ENCODE data around the gene ARRDC4. TPM values are rescaled to one million over a fixed set of nuclear protein-coding genes. Genes with fewer than 3 reads are reported as not detected.

ARRDC4 gene
- total RNA-seq, 4 donors from 2014 or later, result 20.9 to 50.6 (median 33.5) TPM

DNA sequence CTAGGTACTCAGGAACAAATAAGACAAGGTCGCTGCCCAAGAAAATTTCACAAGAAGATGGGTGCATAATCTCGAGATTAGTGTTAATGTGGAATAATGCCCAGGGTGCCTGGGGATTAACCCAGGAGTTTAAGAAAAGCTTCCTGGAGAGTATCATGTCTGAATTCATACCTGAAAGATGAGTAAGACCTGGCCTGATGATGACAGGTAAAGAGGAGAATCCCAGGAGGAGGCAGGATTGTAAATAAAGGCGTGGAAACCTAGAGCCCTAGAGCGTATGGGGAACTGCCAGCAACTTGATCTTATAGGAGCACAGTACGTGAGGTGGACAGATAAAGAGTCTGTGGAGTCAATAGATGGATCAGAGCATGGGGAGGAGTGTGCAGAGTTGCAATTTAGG lies 43.0 kb downstream of the ARRDC4 start:
- TF ChIP-seq, protein P1, sequence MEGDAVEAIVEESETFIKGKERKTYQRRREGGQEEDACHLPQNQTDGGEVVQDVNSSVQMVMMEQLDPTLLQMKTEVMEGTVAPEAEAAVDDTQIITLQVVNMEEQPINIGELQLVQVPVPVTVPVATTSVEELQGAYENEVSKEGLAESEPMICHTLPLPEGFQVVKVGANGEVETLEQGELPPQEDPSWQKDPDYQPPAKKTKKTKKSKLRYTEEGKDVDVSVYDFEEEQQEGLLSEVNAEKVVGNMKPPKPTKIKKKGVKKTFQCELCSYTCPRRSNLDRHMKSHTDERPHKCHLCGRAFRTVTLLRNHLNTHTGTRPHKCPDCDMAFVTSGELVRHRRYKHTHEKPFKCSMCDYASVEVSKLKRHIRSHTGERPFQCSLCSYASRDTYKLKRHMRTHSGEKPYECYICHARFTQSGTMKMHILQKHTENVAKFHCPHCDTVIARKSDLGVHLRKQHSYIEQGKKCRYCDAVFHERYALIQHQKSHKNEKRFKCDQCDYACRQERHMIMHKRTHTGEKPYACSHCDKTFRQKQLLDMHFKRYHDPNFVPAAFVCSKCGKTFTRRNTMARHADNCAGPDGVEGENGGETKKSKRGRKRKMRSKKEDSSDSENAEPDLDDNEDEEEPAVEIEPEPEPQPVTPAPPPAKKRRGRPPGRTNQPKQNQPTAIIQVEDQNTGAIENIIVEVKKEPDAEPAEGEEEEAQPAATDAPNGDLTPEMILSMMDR (IDR thresholded peaks at IDR 0.05), result no peak
- DNase-seq (ENCODE audit: low spot score) (no peak), ATAC-seq (ENCODE audit: low FRiP score) (no peak)

DNA sequence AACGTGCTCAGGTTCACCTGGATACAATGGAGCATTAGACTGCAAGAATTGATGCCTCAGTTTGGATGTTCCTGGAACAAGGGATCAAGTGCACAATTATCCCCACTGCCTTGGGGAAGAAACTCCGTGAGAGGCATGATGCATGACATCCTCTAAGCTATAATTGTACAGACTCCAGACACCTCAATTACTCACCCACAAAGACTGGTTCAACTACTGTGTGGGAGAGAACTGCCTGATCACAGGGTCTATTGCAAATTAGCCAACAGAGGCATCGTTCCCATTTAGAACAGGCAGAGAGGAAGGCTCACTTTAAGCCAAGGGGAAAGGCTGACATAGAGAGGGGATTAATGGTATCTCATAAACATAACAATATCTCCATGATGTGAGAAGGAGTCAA lies 43.5 kb downstream of the ARRDC4 start:
- TF ChIP-seq, protein P1 (IDR thresholded peaks at IDR 0.05), result no peak
- DNase-seq (ENCODE audit: low spot score), result no peak
- no peak for ATAC-seq (ENCODE audit: low FRiP score)

DNA sequence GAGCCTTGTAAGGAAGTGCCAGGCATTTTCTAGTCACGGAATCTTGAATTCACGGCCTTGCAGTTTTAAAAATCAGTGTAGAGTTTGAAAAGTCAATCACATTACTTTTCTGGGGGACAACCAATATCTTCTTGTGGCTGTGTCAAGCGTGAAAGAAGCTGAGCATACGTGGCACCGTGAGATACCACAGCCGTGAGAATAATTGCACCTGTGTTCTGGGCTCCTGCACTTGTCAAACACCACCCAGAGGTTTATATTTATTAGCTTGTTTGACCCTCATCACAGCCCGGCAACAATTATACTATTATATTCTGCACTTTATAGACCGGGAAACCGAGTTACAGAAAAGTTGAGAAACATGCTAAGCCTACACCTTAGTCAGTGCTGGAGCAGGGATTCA lies 45.2 kb downstream of the ARRDC4 start:
- ATAC-seq (ENCODE audit: low FRiP score), result no peak
- TF ChIP-seq, protein P1 (IDR thresholded peaks at IDR 0.05), result no peak
- no peak for DNase-seq (ENCODE audit: low spot score)

DNA sequence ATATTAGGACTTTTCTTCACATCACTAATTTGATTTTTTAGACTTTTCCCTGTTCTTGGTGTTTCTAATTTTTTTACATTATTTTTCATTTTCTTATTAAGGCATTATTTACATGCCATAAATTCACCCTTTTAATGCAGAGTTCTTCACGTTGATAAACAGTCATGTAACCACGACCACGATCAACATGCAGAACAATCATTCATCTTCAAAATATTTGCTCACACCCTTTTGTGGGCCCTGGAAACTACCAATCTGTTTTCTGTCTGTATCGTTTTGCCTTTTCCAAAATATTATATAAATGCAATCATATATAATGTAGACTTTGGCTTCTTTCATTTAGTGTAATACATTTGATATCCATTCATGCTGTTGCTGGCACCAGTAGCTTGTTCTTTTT lies 48.7 kb downstream of the ARRDC4 start:
- DNase-seq (ENCODE audit: low spot score), result no peak
- no peak for ATAC-seq (ENCODE audit: low FRiP score)
- TF ChIP-seq, protein P1 (IDR thresholded peaks at IDR 0.05), result no peak

DNA sequence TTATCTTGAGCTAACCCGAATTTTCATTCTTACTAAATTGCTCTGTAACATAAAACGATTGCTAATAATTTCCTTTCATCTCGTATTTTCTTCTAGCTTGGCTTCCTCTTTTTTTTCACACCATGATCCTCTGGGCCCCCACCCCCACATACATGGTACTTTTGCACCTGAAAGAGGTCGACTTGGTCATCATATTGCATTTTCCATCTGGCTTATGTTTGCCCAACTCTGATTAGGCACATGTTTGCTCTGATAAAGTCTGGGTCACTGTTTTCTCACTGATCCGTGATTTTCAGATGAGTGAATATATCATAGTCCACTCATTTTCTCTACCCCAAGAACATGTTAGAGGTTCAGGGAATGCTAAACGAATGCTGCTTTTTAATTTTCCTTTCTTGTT lies 49.5 kb downstream of the ARRDC4 start:
- DNase-seq (ENCODE audit: low spot score) (no peak), ATAC-seq (ENCODE audit: low FRiP score) (no peak)
- TF ChIP-seq, protein P1 (IDR thresholded peaks at IDR 0.05), result no peak

DNA sequence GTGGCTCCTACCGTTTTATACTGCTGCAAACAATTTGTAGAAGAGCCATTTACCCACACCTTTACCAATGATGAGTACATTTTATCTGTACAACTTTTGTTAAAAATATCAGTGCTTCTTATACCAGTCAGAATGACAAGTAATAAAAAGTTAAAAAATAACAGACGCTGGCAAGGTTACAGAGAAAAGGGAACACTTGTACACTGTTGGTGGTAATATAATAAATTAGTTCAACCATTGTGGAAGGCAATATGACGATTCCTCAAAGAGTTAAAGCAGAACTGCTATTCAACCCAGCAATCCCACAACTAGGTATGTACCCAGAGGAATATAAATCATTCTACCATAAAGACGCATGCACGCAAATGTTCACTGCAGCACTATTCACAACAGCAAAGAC lies 51.9 kb downstream of the ARRDC4 start:
- ATAC-seq (ENCODE audit: low FRiP score) (no peak), DNase-seq (ENCODE audit: low spot score) (no peak)
- TF ChIP-seq, protein P1 (IDR thresholded peaks at IDR 0.05), result no peak

DNA sequence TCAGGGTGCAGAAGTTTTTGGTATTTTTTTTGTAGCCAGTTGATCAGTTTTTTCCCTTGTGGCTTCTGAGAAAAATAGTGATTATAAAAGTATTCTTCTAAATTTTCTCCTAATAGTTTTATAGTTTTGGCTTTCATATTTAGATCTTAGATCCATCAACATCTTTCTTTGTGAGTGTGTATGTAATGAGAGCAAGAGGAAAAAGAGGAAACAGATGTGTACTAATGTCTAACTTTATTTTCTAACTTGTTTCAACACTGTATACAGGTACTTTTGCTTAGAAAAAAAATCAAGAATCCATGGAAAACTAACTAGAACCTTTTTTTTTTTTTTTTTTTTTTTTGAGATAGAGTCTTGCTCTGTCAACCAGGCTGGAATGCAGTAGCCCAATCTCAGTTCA lies 53.1 kb downstream of the ARRDC4 start:
- TF ChIP-seq, protein P1 (IDR thresholded peaks at IDR 0.05), result no peak
- ATAC-seq (ENCODE audit: low FRiP score), result no peak
- DNase-seq (ENCODE audit: low spot score), result no peak

Measured in omental fat pad (tissue), 4 donors.